Right cardiac atrium (tissue), 5 donors: Measurements from ENCODE around the gene MEOX2. TPM values are rescaled to one million over a fixed set of nuclear protein-coding genes. Genes with fewer than 3 reads are reported as not detected.

Experiments used
- ATAC-seq, 2 donors: fragments of 200-7000 bp; cut with Tn5 transposase; one replicate each; pipeline versions ENCODE4 v1.8.0 to v1.9.1; 2020; ENCODE audit warnings: moderate library complexity in 2 of 2, mild to moderate bottlenecking in 1 of 2
- DNase-seq, 3 donors: peaks; one replicate each; pipeline ENCODE4 v3.0.0-alpha.2; 2020
- H3K27ac ChIP-seq: one replicate; pipeline ENCODE4 v1.5.1; 2013; ENCODE audit warnings: mild to moderate bottlenecking, low read length, control low read depth, moderate library complexity
- H3K27me3 ChIP-seq: one replicate; pipeline ENCODE4 v1.6.1; 2013; ENCODE audit not compliant: control insufficient read depth, insufficient read depth
- H3K4me1 ChIP-seq: one replicate; pipeline ENCODE4 v1.6.1; 2013; ENCODE audit warnings: low read length; ENCODE audit not compliant: control insufficient read depth, insufficient read depth
- H3K4me3 ChIP-seq: one replicate; pipeline ENCODE4 v1.5.1; 2013; ENCODE audit warnings: low read length, control low read depth
- H3K9me3 ChIP-seq: one replicate; pipeline ENCODE4 v1.6.1; 2013; ENCODE audit warnings: low read length; ENCODE audit not compliant: control insufficient read depth
- WGBS: extraction: QIAGEN DNeasy Blood & Tissue Kit; methylation state at CpG from one replicate; pipeline ENCODE4 v1.1.7; 2013; 5-methylcytosine and 5-hydroxymethylcytosine counted together
- intact Hi-C, 4 donors: fragments of 100-400 bp; cut with DNase I; formaldehyde crosslinking; loops; one replicate each; pipeline versions ENCODE4 v1.11.0 to v1.14.0; 2022 to 2023
- polyA plus RNA-seq: library from polyadenylated mRNA; stranded (reverse); fragments of 200-250 nt; gene quantifications from one replicate; pipeline ENCODE4 v1.2.3, GENCODE V29; 2013
- total RNA-seq, 4 donors: library from RNA; stranded (reverse); fragmentation: NEBNext Ultra II Directional; extraction: Animal tissue kit (Norgen Biotek cat#: 25700); gene quantifications; one replicate each; pipeline ENCODE4 v1.2.1, GENCODE V29; 2021
- donor health status: healthy with polysubstance abuse.
- donor health status: DM: no; HTN: yes; CAD: no.
- donor health status: DM: no; HTN: no; CAD: no.
- donor health status: DM: no; HTN: yes; CAD: no; lungs with severe emphysema.
- donor health status: DM: yes; HTN: yes; CAD: no.

The MEOX2 gene
- total and polyA plus RNA-seq, 5 donors, result 3.1 to 8.4 (median 6.0) TPM

GRCh38 chr7:15593382-15593781 is 93.1 kb downstream of the MEOX2 start:
- WGBS, result 93% methylated on average over 3 of the region's 3 CpGs
- ATAC-seq (no peak), DNase-seq (no peak)
- intact Hi-C loops, result no loop called here
- H3K27me3 ChIP-seq, result no peaks in the 10 kb centered on the region
- no peaks in the 10 kb centered on the region for H3K4me1 ChIP-seq
- H3K27ac ChIP-seq, result no peak overlapping the region
- no peak overlapping the region for H3K4me3 ChIP-seq
- no peaks in the 10 kb centered on the region for H3K9me3 ChIP-seq

GRCh38 chr7:15586266-15586665 is 100.2 kb downstream of the MEOX2 start:
- 91% methylated on average over 4 of the region's 4 CpGs for WGBS
- H3K27me3 ChIP-seq, result no peaks in the 10 kb centered on the region
- no peak overlapping the region for H3K4me3 ChIP-seq
- DNase-seq, result no peak
- intact Hi-C loops, result no loop called here
- peaks cover 4% of the 10 kb centered on the region for H3K9me3 ChIP-seq
- no peak for ATAC-seq
- H3K4me1 ChIP-seq, result no peaks in the 10 kb centered on the region
- H3K27ac ChIP-seq, result no peak overlapping the region

GRCh38 chr7:15584575-15584974 is 101.9 kb downstream of the MEOX2 start:
- Histone ChIP-seq H3K4me3 (no peak overlapping the region), H3K4me1 (no peaks in the 10 kb centered on the region), H3K27ac (no peak overlapping the region), H3K27me3 (no peaks in the 10 kb centered on the region), H3K9me3 (peaks cover 4% of the 10 kb centered on the region)
- 94% methylated on average over 3 of the region's 3 CpGs for WGBS
- intact Hi-C loops, result no loop called here
- ATAC-seq (no peak), DNase-seq (no peak)

GRCh38 chr7:15582773-15583172 is 103.7 kb downstream of the MEOX2 start:
- DNase-seq, result no peak
- 84% methylated on average over 1 of the region's 1 CpG for whole genome bisulfite sequencing
- Histone ChIP-seq H3K27me3 (no peaks in the 10 kb centered on the region), H3K4me1 (no peaks in the 10 kb centered on the region), H3K9me3 (peaks cover 4% of the 10 kb centered on the region), H3K27ac (no peak overlapping the region), H3K4me3 (no peak overlapping the region)
- ATAC-seq, result no peak
- intact Hi-C loops, result no loop called here

- Histone ChIP-seq H3K4me1 (no peaks in the 10 kb centered on the region), H3K27me3 (no peaks in the 10 kb centered on the region), H3K4me3 (no peak overlapping the region), H3K9me3 (peaks cover 4% of the 10 kb centered on the region), H3K27ac (no peak overlapping the region)
- intact Hi-C loops, result no loop called here
- 45% methylated on average over 3 of the region's 3 CpGs for WGBS
- no peak for DNase-seq
- ATAC-seq, result no peak
Measured at GRCh38 chr7:15581352-15581951, 105.0 kb downstream of the MEOX2 start.

GRCh38 chr7:15580604-15581351 is 105.7 kb downstream of the MEOX2 start:
- intact Hi-C loops, result no loop called here
- no peak overlapping the region for H3K27ac ChIP-seq
- H3K4me3 ChIP-seq, result no peak overlapping the region
- ATAC-seq (no peak), DNase-seq (no peak)
- H3K4me1 ChIP-seq, result no peaks in the 10 kb centered on the region
- WGBS, result 74% methylated on average over 3 of the region's 3 CpGs
- peaks cover 4% of the 10 kb centered on the region for H3K9me3 ChIP-seq
- H3K27me3 ChIP-seq, result no peaks in the 10 kb centered on the region

GRCh38 chr7:15577600-15577999 is 108.9 kb downstream of the MEOX2 start:
- Histone ChIP-seq H3K27ac (no peak overlapping the region), H3K4me3 (no peak overlapping the region)
- 98% methylated on average over 2 of the region's 2 CpGs for WGBS

GRCh38 chr7:15571301-15571878 is 115.1 kb downstream of the MEOX2 start:
- ATAC-seq, result no peak
- Histone ChIP-seq H3K9me3 (no peaks in the 10 kb centered on the region), H3K27ac (no peak overlapping the region), H3K4me3 (no peak overlapping the region), H3K4me1 (no peaks in the 10 kb centered on the region), H3K27me3 (no peaks in the 10 kb centered on the region)
- no peak for DNase-seq
- intact Hi-C loops, result no loop called here
- 45% methylated on average over 3 of the region's 3 CpGs for WGBS

More at GRCh38 chr7:15577600-15577999, 108.9 kb downstream of the MEOX2 start:
- intact Hi-C loops, result no loop called here
- no peaks in the 10 kb centered on the region for H3K27me3 ChIP-seq
- no peak for ATAC-seq
- H3K9me3 ChIP-seq, result no peaks in the 10 kb centered on the region
- H3K4me1 ChIP-seq, result no peaks in the 10 kb centered on the region
- no peak for DNase-seq

GRCh38 chr7:15567652-15568051 is 118.8 kb downstream of the MEOX2 start:
- no peaks in the 10 kb centered on the region for H3K9me3 ChIP-seq
- intact Hi-C loops, result no loop called here
- no peak for DNase-seq
- ATAC-seq, result no peak
- no peaks in the 10 kb centered on the region for H3K27me3 ChIP-seq
- H3K4me1 ChIP-seq, result no peaks in the 10 kb centered on the region
- WGBS, result 68% methylated on average over 2 of the region's 2 CpGs
- H3K27ac ChIP-seq, result no peak overlapping the region
- no peak overlapping the region for H3K4me3 ChIP-seq

GRCh38 chr7:15567036-15567435 is 119.4 kb downstream of the MEOX2 start:
- Histone ChIP-seq H3K27ac (no peak overlapping the region), H3K27me3 (no peaks in the 10 kb centered on the region), H3K9me3 (no peaks in the 10 kb centered on the region), H3K4me3 (no peak overlapping the region), H3K4me1 (no peaks in the 10 kb centered on the region)
- DNase-seq, result no peak
- WGBS, result 74% methylated on average over 3 of the region's 3 CpGs
- intact Hi-C loops, result no loop called here
- ATAC-seq, result no peak

GRCh38 chr7:15566476-15566875 is 120.0 kb downstream of the MEOX2 start:
- H3K4me3 ChIP-seq, result no peak overlapping the region
- intact Hi-C loops, result no loop called here
- H3K4me1 ChIP-seq, result no peaks in the 10 kb centered on the region
- DNase-seq (no peak), ATAC-seq (no peak)
- H3K27ac ChIP-seq, result no peak overlapping the region
- whole genome bisulfite sequencing, result 84% methylated on average over 5 of the region's 5 CpGs
- H3K27me3 ChIP-seq, result no peaks in the 10 kb centered on the region
- H3K9me3 ChIP-seq, result no peaks in the 10 kb centered on the region
